Transverse colon (tissue), 3 donors: ENCODE data around the gene INPP4B.

ENCODE experiments used
- EP300 ChIP-seq: sonication (generic); formaldehyde crosslinking; IDR thresholded peaks from one replicate; pipeline ENCODE4 v1.6.1; 2017; ENCODE audit warnings: antibody characterized with exemption, low read depth
- TF ChIP-seq, protein P1 (sequence below), 5 experiments: fragments of 200-600 bp in 3 of 5; fragments of 450-650 bp in 2 of 5; sonication (generic) in 3 of 5; IDR thresholded peaks; 1 replicate in 2 of 5; 2 replicates in 3 of 5; pipeline ENCODE4 v1.5.1; 2016 to 2017; ENCODE audit warnings: antibody characterized with exemption in 5 of 5, inconsistent platforms in 3 of 5, mild to moderate bottlenecking in 2 of 5, moderate library complexity in 1 of 5

DNA sequence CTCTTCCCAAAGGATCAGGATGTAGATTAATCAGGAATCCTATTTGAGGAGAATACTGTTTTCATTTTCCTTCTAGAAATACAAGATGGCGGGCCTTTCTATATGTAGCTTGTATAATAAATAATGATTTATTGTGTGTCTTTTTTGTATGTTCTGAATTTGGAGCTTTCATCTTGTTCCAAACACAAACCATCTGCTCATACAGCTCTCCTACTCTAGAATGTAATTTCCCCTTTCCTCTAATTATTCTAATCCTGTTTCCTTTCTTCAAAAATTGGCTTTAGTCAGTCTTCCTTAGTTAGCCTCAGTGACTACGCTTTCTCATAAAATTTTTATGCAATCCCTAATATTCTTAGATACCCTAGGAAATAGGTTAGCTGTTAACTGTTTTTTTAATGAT is 422.2 kb downstream of the INPP4B start:
- TF ChIP-seq, protein P1, sequence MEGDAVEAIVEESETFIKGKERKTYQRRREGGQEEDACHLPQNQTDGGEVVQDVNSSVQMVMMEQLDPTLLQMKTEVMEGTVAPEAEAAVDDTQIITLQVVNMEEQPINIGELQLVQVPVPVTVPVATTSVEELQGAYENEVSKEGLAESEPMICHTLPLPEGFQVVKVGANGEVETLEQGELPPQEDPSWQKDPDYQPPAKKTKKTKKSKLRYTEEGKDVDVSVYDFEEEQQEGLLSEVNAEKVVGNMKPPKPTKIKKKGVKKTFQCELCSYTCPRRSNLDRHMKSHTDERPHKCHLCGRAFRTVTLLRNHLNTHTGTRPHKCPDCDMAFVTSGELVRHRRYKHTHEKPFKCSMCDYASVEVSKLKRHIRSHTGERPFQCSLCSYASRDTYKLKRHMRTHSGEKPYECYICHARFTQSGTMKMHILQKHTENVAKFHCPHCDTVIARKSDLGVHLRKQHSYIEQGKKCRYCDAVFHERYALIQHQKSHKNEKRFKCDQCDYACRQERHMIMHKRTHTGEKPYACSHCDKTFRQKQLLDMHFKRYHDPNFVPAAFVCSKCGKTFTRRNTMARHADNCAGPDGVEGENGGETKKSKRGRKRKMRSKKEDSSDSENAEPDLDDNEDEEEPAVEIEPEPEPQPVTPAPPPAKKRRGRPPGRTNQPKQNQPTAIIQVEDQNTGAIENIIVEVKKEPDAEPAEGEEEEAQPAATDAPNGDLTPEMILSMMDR (IDR thresholded peaks at IDR 0.05): no peak
- TF ChIP-seq EP300: no peak
